ENCODE measurements around the gene UBE2E1.
"Not testable (repeated sequence)": the region's sequence is repeated elsewhere in the genome, so short reads cannot be mapped to it uniquely, and the experiment has no call there.

GRCh38 chr3:23870663-23871043 lies 64.9 kb downstream of the UBE2E1 start:
- not testable (repeated sequence) for TF ChIP-seq CTCF, POLR2A, POLR2AphosphoS5 (IDR thresholded peaks at IDR 0.05)

Data from stomach (tissue), 4 donors.